Measurements from ENCODE around the gene DRG2. TPM values are rescaled to one million over a fixed set of nuclear protein-coding genes. Genes with fewer than 3 reads are reported as not detected.

DRG2 gene
- total and polyA plus RNA-seq, 2 of the 13 experiments (the other 11 are each of a cell fraction or from before 2014, with no cell fraction given) = 20.1 to 26.6 TPM

- peak; percentile 53; the same call in 1 of the 2 replicates for TF ChIP-seq SAP130 (CRISPR knock-in tag; IDR thresholded peaks at IDR 0.05; ENCODE audit: low read depth)
- TF ChIP-seq EP300 (IDR thresholded peaks at IDR 0.05; ENCODE audit: low read depth in 2 of 2, low read length in 2 of 2) = peak in 1 of 2 experiments; percentile 20; a peak in 1 of 4 replicates
- no peak for TF ChIP-seq EP300 (CRISPR knock-in tag; IDR thresholded peaks at IDR 0.05; ENCODE audit: borderline replicate concordance)
- no peak for TF ChIP-seq FOXO1 (CRISPR knock-in tag; IDR thresholded peaks at IDR 0.05)
- TF ChIP-seq PAXIP1 (CRISPR knock-in tag; conservative IDR thresholded peaks at IDR 0.05) = peak; percentile 51; the same call in 1 of the 2 replicates
- TF ChIP-seq ATF5 (CRISPR knock-in tag; IDR thresholded peaks at IDR 0.05; ENCODE audit: low read depth) = no peak
- TF ChIP-seq GTF3A (CRISPR knock-in tag; conservative IDR thresholded peaks at IDR 0.05) = no peak
- TF ChIP-seq AGO1 (IDR thresholded peaks at IDR 0.05; ENCODE audit: low read depth, low read length, poor library complexity, severe bottlenecking) = no peak
- TF ChIP-seq ZSCAN21 (CRISPR knock-in tag; IDR thresholded peaks at IDR 0.05; ENCODE audit: borderline replicate concordance) = no peak
- peak; percentile 32; the same call in 1 of the 2 replicates for TF ChIP-seq HNF4G (IDR thresholded peaks at IDR 0.05; ENCODE audit: borderline replicate concordance, low read depth, low read length)
- no peak for TF ChIP-seq HNF4G (CRISPR knock-in tag; IDR thresholded peaks at IDR 0.05; ENCODE audit: borderline replicate concordance, low read depth)
- no peak for TF ChIP-seq HNRNPUL1 (IDR thresholded peaks at IDR 0.05; ENCODE audit: low read depth, low read length)
- TF ChIP-seq LRRFIP1 (CRISPR knock-in tag; conservative IDR thresholded peaks at IDR 0.05) = no peak
- no peak for TF ChIP-seq HDAC2 (CRISPR knock-in tag; IDR thresholded peaks at IDR 0.05)
Measured at GRCh38 chr17:18074566-18075272, 13.0 kb upstream of the DRG2 start (continued).

Data from HepG2 (cell line).